Activated effector memory CD4-positive, alpha-beta T cell treated with Interleukin-2 at 50 U/mL for 16 hours (primary cell): ENCODE measurements around the gene GPER1.
A peak's percentile ranks its signal among the peaks of the same experiment; 100 is the strongest.
"Not testable (repeated sequence)": the region's sequence is repeated elsewhere in the genome, so short reads cannot be mapped to it uniquely, and the experiment has no call there.

Experiments used
- DNase-seq: peaks from one replicate; pipeline ENCODE4 v3.0.0-alpha.2; 2020

Gene GPER1

GRCh38 chr7:1071731-1072254 is 16.1 kb upstream of the GPER1 start:
- DNase-seq = no peak

GRCh38 chr7:1073142-1073977 is 14.6 kb upstream of the GPER1 start:
- DNase-seq = no peak

GRCh38 chr7:1074018-1074417 is 13.9 kb upstream of the GPER1 start:
- DNase-seq = not testable (repeated sequence)

- no peak for DNase-seq
These were observed 13.1 kb upstream of the GPER1 start for GRCh38 chr7:1074593-1075431.

GRCh38 chr7:1076184-1077072 is 11.5 kb upstream of the GPER1 start:
- no peak for DNase-seq

- no peak for DNase-seq
These were observed 9.4 kb upstream of the GPER1 start for GRCh38 chr7:1078519-1078918.

GRCh38 chr7:1078985-1079384 is 8.9 kb upstream of the GPER1 start:
- DNase-seq = no peak

- no peak for DNase-seq
These were observed 8.4 kb upstream of the GPER1 start for GRCh38 chr7:1079546-1079945.

GRCh38 chr7:1080252-1080920 is 7.5 kb upstream of the GPER1 start:
- DNase-seq = no peak

- no peak for DNase-seq
These were observed 7.0 kb upstream of the GPER1 start for GRCh38 chr7:1080921-1081255.

GRCh38 chr7:1081336-1081735 is 6.6 kb upstream of the GPER1 start:
- DNase-seq = no peak

- DNase-seq = no peak
These were observed 5.9 kb upstream of the GPER1 start for GRCh38 chr7:1081931-1082401.

GRCh38 chr7:1083729-1084657 is 3.9 kb upstream of the GPER1 start:
- DNase-seq = no peak

- no peak for DNase-seq
These were observed 2.6 kb upstream of the GPER1 start for GRCh38 chr7:1085266-1085665.

GRCh38 chr7:1085910-1086421 is 1.9 kb upstream of the GPER1 start:
- DNase-seq = no peak

GRCh38 chr7:1086588-1087464 is 1.1 kb upstream of the GPER1 start:
- DNase-seq = peak; percentile 53

GRCh38 chr7:1087465-1087814 is 473 bp upstream of the GPER1 start:
- DNase-seq = no peak

- no peak for DNase-seq
These were observed 2.3 kb downstream of the GPER1 start for GRCh38 chr7:1090236-1090635.

GRCh38 chr7:1090686-1091643 is 3.1 kb downstream of the GPER1 start:
- DNase-seq = no peak
